HUDEP-2 (cell line): ENCODE measurements around the gene ZNF217.
"Not testable (repeated sequence)": the region's sequence is repeated elsewhere in the genome, so short reads cannot be mapped to it uniquely, and the experiment has no call there.

Experiments
- DNase-seq, 76 experiments: peaks; one replicate each; lab custom pipeline; 2025; ENCODE audit not compliant: unreplicated experiment in 76 of 76; lab: John Stamatoyannopoulos, UW

ZNF217 gene

DNA sequence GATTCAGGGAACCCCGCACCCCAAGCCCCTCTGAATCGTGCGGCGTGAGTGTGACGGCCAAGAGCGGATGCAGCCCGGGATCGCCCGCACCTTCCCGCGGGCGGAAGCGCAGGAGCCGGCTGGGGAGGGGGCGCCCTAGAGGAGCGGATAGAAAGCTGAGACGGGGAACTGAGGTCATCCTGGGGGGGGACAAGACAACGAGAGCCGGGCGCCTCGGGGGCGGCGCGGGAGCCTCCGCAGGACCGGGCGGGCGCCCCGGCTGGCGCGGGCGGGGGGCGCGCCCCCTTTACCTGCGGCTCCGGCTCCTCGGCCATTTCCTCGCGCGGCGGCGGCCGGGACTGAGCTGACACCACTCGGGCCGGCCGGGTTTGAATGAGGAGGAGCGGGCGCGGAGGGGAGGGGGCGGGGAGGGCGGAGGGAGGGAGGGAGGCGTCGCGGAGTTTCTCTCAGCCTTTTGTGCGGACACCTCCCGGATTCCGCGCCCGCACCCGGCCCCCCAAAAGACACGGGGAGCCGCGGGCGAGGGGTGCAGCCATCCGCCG lies at the start of gene ZNF217:
Gene ZNF217 (minus strand): TSS at position 374 of the 542 bp plus-strand sequence. CDS start 11,013 bp downstream, outside the sequence.
- peak in 49 of 76 experiments; percentile 13 to 72 (median 47) for DNase-seq

DNA sequence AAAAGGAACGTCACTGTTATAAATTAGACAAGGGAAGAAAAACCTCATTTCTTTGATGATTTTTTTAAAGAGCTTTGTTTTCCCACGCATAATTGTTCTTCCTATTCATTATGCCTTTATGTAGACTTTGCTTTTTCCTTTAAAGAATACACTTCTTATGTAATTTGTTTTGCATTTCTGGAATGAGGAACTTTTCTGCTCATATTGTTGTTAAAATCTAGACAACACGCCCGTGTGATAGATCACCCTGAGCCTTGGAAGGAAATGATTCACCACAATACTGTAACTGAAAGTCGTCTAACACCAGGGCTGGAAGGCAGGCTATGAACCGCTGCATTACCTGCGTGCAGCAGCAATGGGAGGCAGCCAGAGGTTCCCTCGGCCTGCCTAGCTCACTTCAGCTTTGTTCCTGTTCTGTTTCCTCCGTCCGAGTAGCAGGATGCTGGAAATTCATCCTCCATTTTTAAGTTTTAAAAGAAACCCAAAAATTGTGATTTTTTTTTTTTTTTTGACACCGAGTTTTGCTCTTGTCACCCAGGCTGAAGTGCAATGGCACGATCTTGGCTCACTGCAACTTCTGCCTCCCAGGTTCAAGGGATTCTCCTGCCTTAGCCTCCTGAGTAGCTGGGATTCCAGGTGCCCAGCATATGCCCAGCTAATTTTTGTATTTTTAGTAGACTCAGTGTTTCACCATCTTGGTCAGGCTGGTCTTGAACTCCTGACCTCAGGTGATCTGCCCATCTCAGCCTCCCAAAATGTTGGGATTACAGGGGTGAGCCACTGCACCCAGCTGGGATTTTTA lies 49.6 kb upstream of the ZNF217 start:
- DNase-seq: peak in 18 of 76 experiments; percentile 12 to 67 (median 26)

DNA sequence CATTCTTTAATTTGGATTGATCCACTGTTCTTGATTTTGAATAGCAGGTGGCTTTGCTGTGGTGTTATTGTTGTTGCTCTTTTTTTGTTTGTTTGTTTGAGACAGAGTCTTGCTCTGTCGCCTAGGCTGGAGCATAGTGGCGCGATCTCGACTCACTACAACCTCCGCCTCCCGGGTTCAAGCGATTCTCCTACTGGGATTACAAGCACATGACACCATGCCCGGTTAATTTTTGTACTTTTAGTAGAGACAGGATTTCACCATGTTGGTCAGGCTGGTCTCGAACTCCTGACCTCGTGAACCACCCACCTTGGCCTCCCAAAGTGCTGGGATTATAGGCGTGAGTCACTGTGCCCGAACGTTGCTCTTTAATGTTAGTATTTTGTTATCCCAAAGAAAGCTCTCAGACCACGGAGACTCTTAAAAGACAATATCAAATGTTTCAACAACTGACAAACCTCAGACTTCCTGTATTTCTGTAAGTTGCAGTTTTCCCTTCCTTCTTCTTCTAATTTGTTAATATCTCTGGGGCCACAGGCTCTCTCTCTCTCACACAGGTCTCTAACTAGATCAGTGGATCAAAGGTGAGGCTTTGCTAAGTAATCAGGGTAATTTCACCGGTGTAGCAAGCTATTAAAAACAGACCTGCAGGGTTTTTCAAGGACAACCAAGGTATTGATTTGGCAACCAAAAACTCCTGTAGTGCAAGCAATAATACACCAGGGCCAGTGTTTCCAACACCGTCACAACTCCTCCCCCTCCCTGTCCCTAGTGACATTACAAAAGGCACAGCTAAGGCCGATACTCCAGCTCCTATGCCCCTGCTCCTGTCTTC lies 48.8 kb upstream of the ZNF217 start:
- peak in 50 of 76 experiments; percentile 5 to 71 (median 30) for DNase-seq

DNA sequence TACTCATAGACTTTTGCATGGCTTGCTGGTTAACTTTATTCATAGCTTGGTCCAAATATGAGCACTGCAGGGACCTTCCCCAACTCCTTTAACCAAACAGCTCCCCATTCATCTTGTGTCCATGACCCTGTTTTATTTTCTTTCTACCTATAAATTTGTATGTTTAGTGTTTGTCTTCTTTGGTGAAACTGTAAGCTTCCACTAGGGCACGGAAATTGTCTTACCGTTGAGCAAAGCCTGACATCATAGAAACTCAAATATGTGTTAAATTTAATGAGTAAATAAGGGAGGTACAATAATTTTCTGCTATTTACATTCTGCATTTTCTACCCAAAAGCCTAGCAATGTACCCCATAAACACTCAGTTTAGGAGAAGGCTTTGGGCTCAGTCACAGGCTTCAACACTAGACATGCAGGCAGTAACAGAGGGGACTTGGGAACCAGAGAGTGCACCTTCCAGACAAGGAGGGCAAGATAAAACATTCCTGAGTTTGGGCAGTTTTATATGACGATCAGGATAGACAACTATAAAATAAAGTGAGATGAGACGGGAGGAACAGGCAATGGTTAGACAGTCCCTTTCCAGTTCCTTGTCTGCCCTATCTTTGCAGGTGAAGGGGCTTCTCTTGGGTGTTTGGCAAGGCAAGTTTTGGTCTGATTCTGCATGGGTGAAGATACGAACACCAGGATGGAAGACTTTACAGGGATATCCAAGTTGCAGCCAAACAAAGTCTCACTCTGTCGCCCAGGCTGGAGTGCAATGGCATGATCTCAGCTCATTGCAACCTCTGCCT lies 46.2 kb upstream of the ZNF217 start:
- no peak for DNase-seq

DNA sequence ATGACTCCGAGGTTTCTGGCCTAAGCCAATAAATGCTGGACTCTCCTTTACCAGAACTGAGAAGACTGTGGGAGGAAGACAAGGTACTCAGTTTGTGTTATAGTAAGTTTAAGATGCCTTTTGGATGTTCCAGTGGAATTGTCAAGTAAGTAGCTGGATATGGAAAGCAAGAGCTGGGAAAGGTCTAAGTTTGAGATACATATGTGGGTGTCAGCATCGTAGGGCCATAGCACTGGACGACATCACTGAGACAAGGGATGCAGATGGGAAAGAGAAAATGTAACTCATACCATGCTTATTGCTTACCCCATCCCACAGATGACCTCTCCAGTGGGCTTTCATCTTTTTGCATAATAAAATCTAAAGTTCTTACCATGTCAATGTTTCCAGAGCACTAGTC lies 45.5 kb upstream of the ZNF217 start:
- no peak for DNase-seq

DNA sequence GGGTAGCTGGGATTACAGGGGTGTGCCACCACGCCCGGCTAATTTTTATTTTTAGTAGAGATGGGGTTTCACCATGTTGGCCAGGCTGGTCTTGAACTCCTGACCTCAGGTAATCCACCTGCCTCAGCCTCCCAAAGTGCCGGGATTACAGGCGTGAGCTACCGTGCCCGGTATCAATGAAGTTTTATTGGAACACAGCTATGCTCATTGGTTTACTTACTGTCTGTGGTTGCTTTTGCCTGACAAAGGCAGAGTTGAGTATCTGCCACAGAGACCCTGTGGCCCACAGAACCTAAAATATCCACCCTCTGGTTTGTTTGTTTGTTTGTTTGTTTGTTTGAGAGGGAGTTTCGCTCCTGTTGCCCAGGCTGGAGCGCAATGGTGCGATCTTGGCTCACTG lies 43.7 kb upstream of the ZNF217 start:
- DNase-seq: not testable (repeated sequence)

DNA sequence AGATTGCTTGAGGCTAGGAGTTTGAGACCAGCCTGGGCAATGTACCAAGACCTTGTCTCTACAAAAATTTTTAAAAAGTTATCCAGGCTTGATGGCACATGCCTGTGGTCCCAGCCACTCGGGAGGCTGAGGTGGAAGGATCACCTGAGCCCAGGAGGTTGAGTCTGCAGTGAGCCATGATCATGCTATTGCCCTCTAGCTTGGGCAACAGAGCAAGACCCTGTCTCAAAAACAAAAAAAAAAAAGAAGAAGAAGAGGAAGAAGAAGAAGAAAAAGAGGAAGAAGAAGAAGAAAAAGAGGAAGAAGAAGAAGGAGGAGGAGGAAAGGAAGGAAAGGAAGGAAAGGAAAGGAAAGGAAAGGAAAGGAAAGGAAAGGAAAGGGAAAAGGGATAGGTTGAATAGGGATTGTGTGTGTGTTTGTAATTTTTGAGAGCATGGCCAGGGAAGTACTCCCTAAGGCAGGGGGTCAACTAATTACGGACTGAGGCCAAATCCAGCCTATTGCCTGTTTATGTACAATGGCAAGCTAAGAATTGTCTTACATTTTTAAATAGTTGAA lies 43.0 kb upstream of the ZNF217 start:
- DNase-seq: no peak

DNA sequence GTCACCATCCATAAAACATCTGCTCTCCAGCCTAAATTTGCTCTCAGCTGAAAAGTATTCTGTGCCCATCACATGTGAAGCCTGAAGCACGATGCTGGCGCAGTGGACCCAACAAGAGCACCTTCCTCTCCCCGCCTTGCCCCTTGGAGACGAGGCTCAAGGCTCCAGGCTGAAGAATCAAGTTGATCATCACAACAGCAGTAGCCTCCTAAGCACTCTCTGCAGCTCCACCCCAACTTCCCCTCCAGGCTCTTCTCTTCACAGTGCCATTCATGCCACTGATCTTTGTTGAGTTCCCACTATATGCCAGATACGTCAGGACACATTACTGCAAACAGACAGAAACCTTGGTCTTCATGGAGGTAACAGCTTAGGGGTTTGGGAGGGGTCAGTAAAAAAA lies 41.6 kb upstream of the ZNF217 start:
- no peak for DNase-seq

DNA sequence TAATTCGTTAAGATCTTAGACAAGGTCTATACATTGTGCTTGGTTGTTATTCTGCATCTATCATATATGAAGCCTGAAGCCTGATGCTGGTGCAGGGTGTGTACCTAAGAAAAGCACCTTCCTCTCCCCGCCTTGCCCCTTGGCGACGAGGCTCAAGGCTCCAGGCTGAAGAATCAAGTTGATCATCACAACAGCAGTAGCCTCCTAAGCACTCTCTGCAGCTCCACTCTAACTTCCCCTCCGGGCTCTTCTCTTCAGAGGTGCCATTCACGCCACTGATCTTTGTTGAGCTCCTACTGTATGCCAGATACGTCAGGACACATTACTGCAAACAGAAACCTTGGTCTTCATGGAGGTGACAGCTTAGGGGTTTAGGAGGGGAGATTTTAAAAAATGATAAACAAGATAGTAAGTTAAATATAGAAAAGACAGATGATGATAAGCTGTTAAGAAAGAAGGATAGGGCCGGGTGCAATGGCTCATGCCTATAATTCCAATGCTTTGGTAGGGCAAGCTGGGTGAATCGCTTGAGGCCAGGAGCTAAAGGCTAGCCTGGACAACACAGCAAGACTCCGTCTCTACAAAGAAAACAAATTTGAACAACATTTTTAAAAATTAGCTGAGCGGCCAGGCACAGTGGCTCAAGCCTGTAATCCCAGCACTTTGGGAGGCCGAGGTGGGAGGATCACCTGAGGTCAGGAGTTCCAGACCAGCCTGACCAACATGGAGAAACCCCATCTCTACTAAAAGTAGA lies 38.4 kb upstream of the ZNF217 start:
- no peak for DNase-seq

DNA sequence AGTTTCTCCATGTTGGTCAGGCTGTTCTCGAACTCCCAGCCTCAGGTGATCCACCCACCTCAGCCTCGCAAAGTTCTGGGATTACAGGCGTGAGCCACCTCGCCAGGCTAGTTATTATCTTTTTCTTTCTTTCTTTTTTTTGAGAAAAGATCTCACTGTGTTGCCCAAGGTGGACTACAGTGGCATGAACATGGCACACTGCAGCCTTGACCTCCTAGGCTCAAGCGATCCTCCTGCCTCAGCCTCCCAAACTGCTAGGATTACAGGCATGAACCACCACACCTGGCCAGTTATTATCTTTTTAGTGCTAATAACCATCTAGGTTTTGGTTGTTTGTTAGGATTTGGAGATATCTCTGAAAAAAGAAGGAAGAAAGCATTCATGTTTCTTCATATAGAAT lies 35.8 kb upstream of the ZNF217 start:
- no peak for DNase-seq

DNA sequence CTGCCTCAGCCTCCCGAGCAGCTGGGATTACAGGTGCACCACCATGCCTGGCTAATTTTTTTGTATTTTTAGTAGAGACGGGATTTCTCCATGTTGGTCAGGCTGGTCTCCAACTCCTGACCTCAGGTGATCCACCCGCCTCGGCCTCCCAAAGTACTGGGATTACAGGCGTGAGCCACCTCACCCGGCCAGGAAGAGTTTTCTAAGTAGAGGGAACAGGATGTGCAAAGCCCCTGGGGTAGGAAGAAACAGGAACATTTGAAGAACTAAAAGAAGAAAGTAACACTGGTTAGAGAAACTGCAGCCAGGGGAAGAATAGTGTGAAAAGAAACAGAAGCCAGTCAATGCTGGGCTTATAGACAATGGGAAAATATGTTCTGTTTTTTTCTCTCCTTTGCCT lies 35.1 kb upstream of the ZNF217 start:
- DNase-seq: not testable (repeated sequence)

DNA sequence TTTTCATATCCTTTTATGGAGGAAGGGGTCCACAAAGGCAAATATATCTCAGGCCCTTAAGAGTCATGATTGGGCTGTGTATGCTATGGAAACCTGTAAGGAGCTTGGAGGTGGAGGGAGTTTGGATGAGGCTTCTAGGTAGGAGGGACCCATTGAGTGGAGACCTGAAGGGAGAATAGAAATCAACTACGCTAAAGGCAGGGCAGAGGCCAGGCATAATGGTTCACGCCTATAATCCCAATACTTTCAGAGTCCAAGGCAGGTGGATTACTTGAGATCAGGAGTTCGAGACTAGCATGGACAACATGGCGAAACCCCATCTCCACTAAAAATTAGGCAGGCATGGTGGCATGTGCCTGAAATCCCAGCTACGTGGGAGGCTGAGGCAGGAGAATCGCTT lies 34.4 kb upstream of the ZNF217 start:
- DNase-seq: no peak

DNA sequence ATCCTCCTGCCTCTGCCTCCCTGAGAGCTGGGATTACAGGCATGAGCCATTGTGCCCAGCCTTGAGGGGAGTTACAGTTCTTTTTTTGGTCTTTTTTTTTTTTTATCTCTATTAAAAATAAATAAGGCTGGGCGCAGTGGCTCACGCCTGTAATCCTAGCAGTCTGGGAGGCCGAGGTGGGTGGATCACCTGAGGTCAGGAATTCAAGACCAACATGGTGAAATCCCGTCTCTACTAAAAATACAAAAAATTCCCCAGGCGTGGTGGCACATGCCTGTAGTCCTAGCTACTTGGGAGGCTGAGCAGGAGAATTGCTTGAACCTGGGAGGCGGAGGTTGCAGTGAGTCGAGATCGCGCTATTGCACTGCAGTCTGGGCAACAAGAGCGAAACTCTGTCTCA lies 33.4 kb upstream of the ZNF217 start:
- not testable (repeated sequence) for DNase-seq

DNA sequence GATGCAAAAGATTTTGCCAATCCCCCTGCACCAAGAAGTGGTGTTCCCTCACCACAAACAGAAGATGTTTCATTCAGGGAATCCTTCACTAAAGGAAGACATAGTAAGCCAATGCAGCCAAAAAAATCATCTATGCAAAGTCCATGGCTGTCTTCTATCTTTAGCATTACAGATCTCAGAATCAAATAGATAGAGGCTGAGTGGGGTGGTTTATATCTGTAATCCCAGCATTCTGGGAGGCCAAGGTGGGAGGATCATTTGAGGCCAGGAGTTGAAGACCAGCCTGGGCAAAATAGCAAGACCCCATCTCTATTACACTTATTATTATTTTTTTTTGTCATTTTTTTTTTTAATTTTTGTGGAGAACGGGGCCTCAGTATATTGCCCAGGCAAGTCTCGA lies 32.9 kb upstream of the ZNF217 start:
- DNase-seq: no peak

DNA sequence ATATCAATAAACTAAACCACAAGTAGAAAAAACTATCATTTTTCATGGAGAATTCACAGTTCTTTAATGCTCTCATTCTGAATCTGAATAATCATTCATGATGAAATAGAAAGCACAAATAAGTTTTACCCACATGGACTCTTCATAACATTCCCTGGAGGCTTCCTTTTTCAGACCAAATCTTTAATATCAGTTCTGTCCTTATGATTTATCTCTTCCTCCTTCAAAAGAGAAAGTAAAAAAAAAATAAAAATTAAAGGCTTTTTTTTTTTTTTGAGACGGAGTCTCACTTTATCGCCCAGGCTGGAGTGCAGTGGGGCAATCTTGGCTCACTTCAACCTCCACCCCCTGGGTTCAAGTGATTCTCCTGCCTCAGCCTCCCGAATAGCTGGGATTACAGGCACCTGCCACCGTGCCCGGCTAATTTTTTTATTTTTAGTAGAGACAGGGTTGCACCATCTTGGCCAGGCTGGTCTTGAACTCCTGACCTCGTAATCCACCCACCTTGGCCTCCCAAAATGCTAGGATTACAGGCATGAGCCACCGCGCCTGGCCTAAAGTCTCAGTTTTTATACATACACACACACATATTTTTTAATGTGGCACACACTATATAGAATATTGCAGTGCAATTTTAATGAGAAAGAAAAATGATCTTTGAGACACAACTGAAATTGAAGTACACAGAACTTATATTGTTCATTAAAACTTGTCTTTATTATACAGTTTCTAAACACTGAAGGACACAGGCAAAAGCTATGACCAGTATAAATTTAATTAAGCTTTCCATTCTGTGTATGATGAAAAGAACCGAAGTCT lies 31.9 kb upstream of the ZNF217 start:
- DNase-seq: no peak

DNA sequence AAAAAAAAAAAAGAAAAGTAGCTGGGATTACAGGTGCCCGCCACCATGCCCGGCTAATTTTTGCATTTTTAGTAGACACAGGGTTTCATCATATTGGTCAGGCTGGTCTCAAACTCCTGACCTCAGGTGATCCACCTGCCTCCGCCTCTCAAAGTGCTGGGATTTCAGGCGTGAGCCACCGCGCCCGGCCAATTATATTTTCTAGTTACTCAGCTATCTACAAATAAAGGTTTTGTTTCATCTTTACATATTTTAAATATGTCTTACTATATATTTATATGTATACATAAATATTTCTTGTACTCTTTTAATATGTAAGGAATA lies 31.2 kb upstream of the ZNF217 start:
- not testable (repeated sequence) for DNase-seq

DNA sequence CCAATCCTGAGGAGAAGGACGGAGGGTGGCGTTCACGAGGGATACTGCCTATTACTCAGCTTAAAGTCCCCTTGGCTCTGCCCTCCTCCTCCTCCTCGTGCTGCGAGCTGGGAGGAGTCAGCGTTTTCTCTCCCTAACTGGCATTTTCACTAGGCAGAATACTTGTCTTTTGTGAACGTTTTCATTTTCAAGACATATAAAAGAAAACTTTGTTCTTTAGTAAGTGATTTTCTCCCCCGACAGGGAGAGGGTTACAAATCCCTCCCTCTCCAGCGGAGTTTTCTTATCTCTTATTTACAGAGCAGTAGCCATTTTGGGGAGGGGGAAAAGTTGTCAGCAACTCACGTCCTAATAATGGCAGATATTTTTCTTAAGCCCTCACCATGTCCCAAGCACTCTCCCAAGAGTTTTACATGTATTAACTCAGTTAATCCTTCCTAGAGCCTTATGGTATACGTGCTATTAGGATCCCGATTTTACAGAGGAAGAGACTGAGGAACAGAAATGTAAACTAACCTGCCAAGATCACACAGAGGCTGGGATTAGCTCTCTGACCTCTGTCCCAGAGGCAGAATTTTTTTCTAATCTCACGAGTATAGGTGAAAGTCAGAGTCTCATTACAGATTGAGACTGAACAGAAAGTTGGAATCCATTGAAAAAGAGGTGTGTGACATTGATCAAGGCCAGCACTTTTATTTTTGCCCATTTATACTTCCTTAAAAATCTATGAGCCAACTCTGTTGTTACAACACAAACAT lies 30.0 kb upstream of the ZNF217 start:
- DNase-seq: peak in 67 of 76 experiments; percentile 14 to 80 (median 50)

DNA sequence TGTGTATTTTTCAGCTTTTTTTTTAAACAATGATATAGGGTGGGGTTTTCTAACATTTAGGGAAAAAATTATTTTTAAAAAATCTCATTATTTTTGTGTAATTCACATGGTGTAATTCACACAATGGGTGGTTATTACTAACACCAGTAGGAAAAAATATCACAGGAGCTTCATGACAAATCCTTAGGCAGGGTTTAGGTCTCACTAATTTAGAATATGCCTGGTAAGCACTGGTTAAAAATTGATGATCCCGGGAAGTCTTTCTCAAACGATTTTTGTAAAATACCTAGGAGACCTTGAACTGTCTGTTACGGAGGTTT lies 29.5 kb upstream of the ZNF217 start:
- no peak for DNase-seq
